Stomach smooth muscle (tissue), 2 donors: ENCODE data around the gene S100A12.

Source experiments
- H3K27ac ChIP-seq: one replicate; pipeline ENCODE4 v1.7.0; 2013; ENCODE audit warnings: mild to moderate bottlenecking, low read length, inconsistent platforms
- H3K27me3 ChIP-seq, 2 donors: one replicate each; pipeline ENCODE4 v1.7.0; 2013; ENCODE audit warnings: low read length in 2 of 2; ENCODE audit not compliant: insufficient read depth in 2 of 2, control insufficient read depth in 1 of 2
- H3K36me3 ChIP-seq, 2 donors: one replicate each; pipeline ENCODE4 v1.7.0; 2013; ENCODE audit warnings: low read length in 2 of 2; ENCODE audit not compliant: control insufficient read depth in 2 of 2, insufficient read depth in 2 of 2
- H3K4me1 ChIP-seq: one replicate; pipeline ENCODE4 v1.7.0; 2013; ENCODE audit warnings: low read length; ENCODE audit not compliant: control insufficient read depth, insufficient read depth
- H3K4me3 ChIP-seq, 2 donors: one replicate each; pipeline ENCODE4 v1.7.0; 2013; ENCODE audit warnings: low read length in 2 of 2
- H3K9ac ChIP-seq, 2 donors: one replicate each; pipeline ENCODE4 v1.7.0; 2013; ENCODE audit warnings: low read length in 2 of 2, mild to moderate bottlenecking in 1 of 2
- H3K9me3 ChIP-seq, 2 donors: one replicate each; pipeline ENCODE4 v1.7.0; 2013; ENCODE audit warnings: low read length in 2 of 2; ENCODE audit not compliant: control insufficient read depth in 2 of 2
- donor health status: healthy.
- donor health status: Pancreatic carcinoma.

Gene S100A12

GRCh38 chr1:153395776-153396175 lies 20.4 kb upstream of the S100A12 start:
- Histone ChIP-seq H3K27me3 (peaks cover 2 to 14% of the 10 kb centered on the region in 2 donors), H3K27ac (no peak overlapping the region), H3K36me3 (no peaks in the 10 kb centered on the region)

DNA sequence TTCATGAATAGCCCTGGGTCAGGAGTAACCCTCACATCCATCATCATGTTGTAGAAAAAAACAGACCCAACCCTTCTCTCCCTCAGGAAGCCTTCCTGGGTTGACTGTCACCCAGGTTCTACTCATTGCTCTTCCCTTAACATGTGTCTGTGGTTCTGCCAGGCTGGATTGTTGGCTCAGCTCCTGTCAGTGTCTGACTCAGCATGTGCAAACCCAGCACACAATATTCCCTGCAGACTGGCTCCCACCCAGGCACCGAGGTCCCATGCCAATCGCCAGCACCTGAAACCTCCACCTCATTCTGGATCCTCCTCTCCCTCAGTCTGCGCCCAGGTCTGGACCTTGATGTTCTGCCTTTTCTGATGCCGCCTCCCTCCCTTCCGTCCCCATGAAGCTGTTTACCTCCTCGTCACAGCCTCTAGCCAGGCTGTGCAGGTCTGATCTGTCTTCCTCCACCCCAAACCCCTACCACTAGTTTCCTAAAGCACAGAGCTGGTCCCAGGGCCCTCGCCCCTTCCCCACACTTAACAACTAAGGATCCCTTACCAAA lies 19.8 kb upstream of the S100A12 start:
- no peak overlapping the region for H3K27ac ChIP-seq
- peaks cover 2 to 16% of the 10 kb centered on the region in 2 donors for H3K27me3 ChIP-seq
- H3K9me3 ChIP-seq, result no peaks in the 10 kb centered on the region
- H3K9ac ChIP-seq, result no peak overlapping the region
- H3K4me3 ChIP-seq, result no peak overlapping the region
- H3K4me1 ChIP-seq, result no peaks in the 10 kb centered on the region
- H3K36me3 ChIP-seq, result no peaks in the 10 kb centered on the region

More at GRCh38 chr1:153395776-153396175, 20.4 kb upstream of the S100A12 start:
- H3K4me1 ChIP-seq, result no peaks in the 10 kb centered on the region
- H3K9ac ChIP-seq, result no peak overlapping the region
- no peak overlapping the region for H3K4me3 ChIP-seq
- no peaks in the 10 kb centered on the region for H3K9me3 ChIP-seq

DNA sequence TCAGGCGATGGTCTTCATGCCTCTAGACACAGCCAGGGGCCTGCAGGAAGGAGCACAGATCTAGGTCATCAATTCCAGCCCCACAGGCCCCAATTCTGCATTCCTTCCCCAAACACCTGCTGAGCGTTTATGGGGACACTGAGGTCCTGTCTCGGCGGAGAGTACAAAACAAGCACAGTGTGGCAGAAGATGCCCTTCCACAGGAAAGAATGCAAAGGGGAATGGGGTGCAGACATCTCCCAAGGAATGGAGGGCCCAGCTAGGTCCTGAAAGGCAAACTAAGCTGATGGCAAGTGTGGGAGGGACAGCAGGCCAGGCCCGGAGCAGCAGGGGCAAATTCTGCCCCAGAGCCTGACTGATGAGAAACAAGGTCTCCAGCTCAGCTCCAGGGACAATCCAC lies 19.0 kb upstream of the S100A12 start:
- Histone ChIP-seq H3K27ac (no peak overlapping the region), H3K9ac (no peak overlapping the region), H3K27me3 (peaks cover 2 to 16% of the 10 kb centered on the region in 2 donors), H3K4me1 (no peaks in the 10 kb centered on the region), H3K4me3 (no peak overlapping the region), H3K36me3 (no peaks in the 10 kb centered on the region), H3K9me3 (no peaks in the 10 kb centered on the region)

- Histone ChIP-seq H3K4me3 (no peak overlapping the region), H3K27me3 (peaks cover 2 to 16% of the 10 kb centered on the region in 2 donors), H3K9ac (no peak overlapping the region), H3K9me3 (no peaks in the 10 kb centered on the region), H3K27ac (no peak overlapping the region), H3K36me3 (no peaks in the 10 kb centered on the region), H3K4me1 (no peaks in the 10 kb centered on the region)
These were observed 18.5 kb upstream of the S100A12 start for GRCh38 chr1:153393926-153394325.

DNA sequence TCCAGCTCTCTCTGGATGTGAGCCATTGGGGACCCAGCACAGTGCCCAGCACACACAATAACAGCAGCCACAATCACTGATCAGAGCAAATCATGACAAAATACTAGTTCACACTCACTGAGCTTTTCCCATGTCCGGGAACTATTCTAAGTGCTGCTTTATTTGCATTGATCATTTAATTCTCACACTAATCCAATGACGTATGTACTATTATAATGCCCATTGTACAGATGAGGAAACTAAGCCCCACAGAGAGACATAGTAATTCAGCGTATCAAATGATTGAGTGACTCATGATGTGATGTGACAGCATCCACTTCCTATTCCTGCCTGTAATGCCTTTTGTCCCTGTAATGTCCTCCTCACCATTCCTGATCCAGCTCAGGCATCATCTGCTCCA lies 17.4 kb upstream of the S100A12 start:
- H3K9ac ChIP-seq, result no peak overlapping the region

GRCh38 chr1:153392258-153392657 lies 16.8 kb upstream of the S100A12 start:
- H3K27me3 ChIP-seq, result peaks cover 2 to 12% of the 10 kb centered on the region in 2 donors
- no peaks in the 10 kb centered on the region for H3K4me1 ChIP-seq
- H3K4me3 ChIP-seq, result no peak overlapping the region
- H3K9ac ChIP-seq, result no peak overlapping the region
- no peaks in the 10 kb centered on the region for H3K36me3 ChIP-seq
- no peak overlapping the region for H3K27ac ChIP-seq
- H3K9me3 ChIP-seq, result no peaks in the 10 kb centered on the region

More for the DNA sequence above, 17.4 kb upstream of the S100A12 start:
- Histone ChIP-seq H3K9me3 (no peaks in the 10 kb centered on the region), H3K4me1 (no peaks in the 10 kb centered on the region), H3K4me3 (no peak overlapping the region), H3K36me3 (no peaks in the 10 kb centered on the region), H3K27me3 (peaks cover 2 to 12% of the 10 kb centered on the region in 2 donors), H3K27ac (no peak overlapping the region)

DNA sequence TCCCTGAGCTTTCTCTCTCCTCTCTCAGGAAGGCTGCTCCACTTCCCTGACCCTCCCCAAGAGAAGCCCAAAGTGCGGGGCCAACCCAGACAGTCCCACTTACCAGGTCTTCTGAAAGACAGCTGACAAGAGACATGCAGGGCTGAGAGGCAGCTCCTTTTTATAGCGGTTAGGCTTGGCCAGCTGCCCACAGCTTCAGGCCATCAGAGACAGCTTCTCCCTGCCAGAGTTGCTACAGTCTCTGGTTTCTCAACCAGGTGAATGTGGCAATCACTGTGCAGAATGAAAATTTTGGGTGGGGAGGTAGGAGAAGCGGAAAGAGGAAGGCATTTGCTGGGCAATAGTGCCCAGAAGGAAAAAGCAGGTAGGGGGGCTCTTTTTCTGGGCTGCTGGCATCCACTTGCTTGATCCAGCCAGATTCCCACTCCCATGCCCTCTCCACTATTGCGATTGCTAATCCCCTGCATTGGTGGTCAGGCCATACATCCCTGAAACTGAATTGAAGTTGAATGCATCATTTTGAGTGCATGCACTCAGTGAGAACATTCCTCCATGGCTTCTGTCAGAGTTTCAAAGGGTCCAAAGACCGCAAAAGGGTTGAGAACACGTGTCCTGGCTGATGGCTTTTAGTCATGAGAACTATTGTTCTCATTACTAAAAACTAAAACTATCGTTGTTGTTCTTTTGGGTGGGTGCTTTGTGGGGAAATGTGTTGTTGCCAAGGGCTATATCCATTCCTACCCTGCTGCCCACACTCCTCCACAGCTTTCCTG lies 15.7 kb upstream of the S100A12 start, which contains the start of gene S100A8:
TSS of gene S100A8 (minus strand) at position 136 of the 773 bp plus-strand sequence. CDS start 538 bp downstream, outside the sequence.
- H3K27me3 ChIP-seq, result peaks cover 2 to 9% of the 10 kb centered on the region in 2 donors
- H3K36me3 ChIP-seq, result no peaks in the 10 kb centered on the region
- H3K4me3 ChIP-seq, result no peak within 1 kb of the TSS
- H3K4me1 ChIP-seq, result no peaks in the 10 kb centered on the region
- H3K9ac ChIP-seq, result no peak within 1 kb of the TSS
- H3K27ac ChIP-seq, result no peak within 1 kb of the TSS
- H3K9me3 ChIP-seq, result no peaks in the 10 kb centered on the region

DNA sequence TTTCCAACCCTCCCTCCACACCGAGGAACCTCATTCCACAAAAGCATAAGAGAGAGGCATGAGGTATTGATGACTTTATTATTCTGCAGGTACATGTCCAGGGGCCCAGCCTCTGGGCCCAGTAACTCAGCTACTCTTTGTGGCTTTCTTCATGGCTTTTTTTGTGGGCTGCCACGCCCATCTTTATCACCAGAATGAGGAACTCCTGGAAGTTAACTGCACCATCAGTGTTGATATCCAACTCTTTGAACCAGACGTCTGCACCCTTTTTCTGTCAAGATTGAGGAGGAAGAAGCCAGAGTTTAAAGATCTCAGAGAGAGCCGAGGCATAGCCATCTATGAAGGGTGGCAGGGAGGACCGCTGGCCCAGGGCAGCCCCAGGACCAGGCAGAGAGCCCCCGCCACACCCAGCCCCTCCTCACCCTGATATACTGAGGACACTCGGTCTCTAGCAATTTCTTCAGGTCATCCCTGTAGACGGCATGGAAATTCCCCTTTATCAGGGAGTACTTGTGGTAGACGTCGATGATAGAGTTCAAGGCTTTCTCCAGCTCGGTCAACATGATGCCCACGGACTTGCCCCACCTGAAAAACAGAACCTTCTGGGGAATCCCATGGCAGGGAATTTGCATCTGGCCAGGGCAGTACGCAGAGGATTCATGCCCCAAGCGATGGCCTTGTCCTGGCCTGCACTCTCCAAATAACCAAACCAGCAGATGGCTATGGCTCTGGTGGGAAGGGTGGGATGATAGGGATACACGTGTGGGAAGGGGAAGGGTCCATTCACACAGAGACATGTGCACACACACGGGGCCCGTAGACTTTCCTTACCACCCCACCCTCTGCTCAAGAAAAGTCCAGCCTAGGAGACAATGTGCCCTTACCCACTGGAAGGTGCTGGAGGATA lies 14.8 kb upstream of the S100A12 start:
- Histone ChIP-seq H3K9ac (no peak overlapping the region), H3K4me3 (no peak overlapping the region), H3K4me1 (no peaks in the 10 kb centered on the region), H3K27me3 (peaks cover under 1 to 10% of the 10 kb centered on the region in 2 donors), H3K9me3 (no peaks in the 10 kb centered on the region), H3K27ac (no peak overlapping the region), H3K36me3 (no peaks in the 10 kb centered on the region)

DNA sequence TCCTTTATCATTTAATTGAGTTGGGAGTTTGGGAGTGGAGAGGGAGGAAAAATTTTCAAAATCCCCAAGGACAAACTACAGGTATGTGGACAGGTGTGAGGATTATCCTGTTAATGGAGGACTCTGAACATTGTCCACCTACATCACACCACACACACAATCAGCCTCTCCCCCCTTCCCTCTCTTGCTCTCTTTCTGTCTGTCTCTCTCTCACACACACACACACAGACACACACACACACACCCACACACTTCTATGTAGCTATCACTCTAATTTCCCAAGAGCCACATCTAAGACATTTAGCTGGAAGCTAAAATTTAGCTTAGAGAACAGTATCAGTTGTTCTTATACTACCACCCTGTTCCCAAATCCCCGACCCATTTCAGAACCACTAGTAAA lies 14.0 kb upstream of the S100A12 start:
- Histone ChIP-seq H3K4me1 (no peaks in the 10 kb centered on the region), H3K9me3 (no peaks in the 10 kb centered on the region), H3K9ac (no peak overlapping the region), H3K27ac (no peak overlapping the region), H3K27me3 (peaks cover 0 to 11% of the 10 kb centered on the region in 2 donors), H3K36me3 (no peaks in the 10 kb centered on the region), H3K4me3 (no peak overlapping the region)

- Histone ChIP-seq H3K9ac (no peak overlapping the region), H3K27me3 (peaks cover 0 to 7% of the 10 kb centered on the region in 2 donors), H3K9me3 (no peaks in the 10 kb centered on the region), H3K36me3 (no peaks in the 10 kb centered on the region), H3K4me3 (no peak overlapping the region), H3K27ac (no peak overlapping the region), H3K4me1 (no peaks in the 10 kb centered on the region)
These were observed 12.4 kb upstream of the S100A12 start for GRCh38 chr1:153387785-153388184.
